ENCODE data around the gene CSTB.

DNA sequence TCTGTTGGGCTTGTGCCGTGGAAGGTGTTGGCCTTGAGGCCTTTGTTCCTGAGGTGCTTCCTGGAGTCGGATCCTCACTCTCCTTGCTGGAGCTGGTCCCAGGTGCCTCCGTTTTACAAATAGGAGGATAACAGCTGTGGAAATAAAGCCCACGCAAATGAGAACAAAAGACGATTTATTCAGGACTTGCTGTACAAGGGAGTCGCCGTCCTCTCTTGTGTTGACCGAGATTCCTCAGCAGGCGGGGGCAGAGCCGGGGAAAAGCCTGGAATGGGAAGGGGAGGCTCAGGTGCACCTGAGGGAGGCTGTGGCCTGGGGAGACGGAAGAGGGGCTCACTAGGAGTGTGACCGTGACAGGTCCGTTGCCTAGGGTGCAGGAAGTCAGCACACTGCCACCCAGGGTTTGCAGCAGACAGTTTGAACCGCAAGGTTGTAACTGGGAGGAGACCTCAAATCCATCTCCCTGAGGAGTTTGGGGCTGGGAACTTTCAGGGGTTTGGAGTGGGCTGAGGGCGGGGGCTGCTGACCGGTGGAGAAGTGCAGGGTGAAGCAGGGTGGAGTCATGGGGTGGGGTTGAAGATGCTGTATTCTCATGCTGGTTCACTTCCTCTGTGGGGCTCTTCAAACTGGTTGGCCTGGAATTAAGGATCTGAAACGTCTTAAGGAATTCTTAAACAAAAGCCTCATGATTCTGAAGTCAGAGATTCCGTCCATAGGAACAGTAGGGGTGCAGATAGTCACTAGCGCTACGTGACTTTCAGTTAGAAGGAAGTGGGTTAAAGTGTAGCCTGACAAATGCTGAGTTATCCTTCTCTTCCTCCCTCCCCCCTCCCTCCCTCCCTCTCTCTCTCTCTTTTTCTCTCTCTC lies 2.6 kb upstream of the CSTB start:
- TF ChIP-seq, protein P1, sequence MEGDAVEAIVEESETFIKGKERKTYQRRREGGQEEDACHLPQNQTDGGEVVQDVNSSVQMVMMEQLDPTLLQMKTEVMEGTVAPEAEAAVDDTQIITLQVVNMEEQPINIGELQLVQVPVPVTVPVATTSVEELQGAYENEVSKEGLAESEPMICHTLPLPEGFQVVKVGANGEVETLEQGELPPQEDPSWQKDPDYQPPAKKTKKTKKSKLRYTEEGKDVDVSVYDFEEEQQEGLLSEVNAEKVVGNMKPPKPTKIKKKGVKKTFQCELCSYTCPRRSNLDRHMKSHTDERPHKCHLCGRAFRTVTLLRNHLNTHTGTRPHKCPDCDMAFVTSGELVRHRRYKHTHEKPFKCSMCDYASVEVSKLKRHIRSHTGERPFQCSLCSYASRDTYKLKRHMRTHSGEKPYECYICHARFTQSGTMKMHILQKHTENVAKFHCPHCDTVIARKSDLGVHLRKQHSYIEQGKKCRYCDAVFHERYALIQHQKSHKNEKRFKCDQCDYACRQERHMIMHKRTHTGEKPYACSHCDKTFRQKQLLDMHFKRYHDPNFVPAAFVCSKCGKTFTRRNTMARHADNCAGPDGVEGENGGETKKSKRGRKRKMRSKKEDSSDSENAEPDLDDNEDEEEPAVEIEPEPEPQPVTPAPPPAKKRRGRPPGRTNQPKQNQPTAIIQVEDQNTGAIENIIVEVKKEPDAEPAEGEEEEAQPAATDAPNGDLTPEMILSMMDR (IDR thresholded peaks at IDR 0.05; ENCODE audit: extremely low read depth in 1 of 2, insufficient read depth in 1 of 2, low read depth in 1 of 2, low read length in 2 of 2) = no peak
- TF ChIP-seq, protein P2, sequence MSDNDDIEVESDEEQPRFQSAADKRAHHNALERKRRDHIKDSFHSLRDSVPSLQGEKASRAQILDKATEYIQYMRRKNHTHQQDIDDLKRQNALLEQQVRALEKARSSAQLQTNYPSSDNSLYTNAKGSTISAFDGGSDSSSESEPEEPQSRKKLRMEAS (IDR thresholded peaks at IDR 0.05; ENCODE audit: insufficient read depth, insufficient read length) = no peak
- TF ChIP-seq POLR2A (IDR thresholded peaks at IDR 0.05; ENCODE audit: low read depth, low read length) (no peak), EZH2 (IDR thresholded peaks at IDR 0.05; ENCODE audit: borderline replicate concordance, low read depth, low read length, severe bottlenecking) (no peak), POLR2AphosphoS5 (IDR thresholded peaks at IDR 0.05; ENCODE audit: insufficient read depth, low read depth, low read length) (no peak)
